ENCODE measurements around the gene CSNK2A3.

Gene CSNK2A3

GRCh38 chr11:11390068-11390771 is 37.2 kb upstream of the CSNK2A3 start:
- DNase-seq (ENCODE audit: low read depth), result no peak
- peaks cover 11% of the 10 kb centered on the region for H3K4me1 ChIP-seq (ENCODE audit: control insufficient read depth, insufficient read depth, low read length)
- no peaks in the 10 kb centered on the region for H3K36me3 ChIP-seq (ENCODE audit: control insufficient read depth, insufficient read depth, low read length, severe bottlenecking)
- no peaks in the 10 kb centered on the region for H3K9me3 ChIP-seq (ENCODE audit: control insufficient read depth, low read length)
- no peaks in the 10 kb centered on the region for H3K27me3 ChIP-seq (replicated peaks; ENCODE audit: control insufficient read depth, insufficient read depth, low read length)
- H3K4me3 ChIP-seq (ENCODE audit: low read length), result no peak overlapping the region
- H3K9ac ChIP-seq (ENCODE audit: low read length), result no peak overlapping the region

- H3K4me1 ChIP-seq (ENCODE audit: control insufficient read depth, insufficient read depth, low read length), result peaks cover 11% of the 10 kb centered on the region
- H3K27me3 ChIP-seq (replicated peaks; ENCODE audit: control insufficient read depth, insufficient read depth, low read length), result no peaks in the 10 kb centered on the region
- no peak overlapping the region for H3K9ac ChIP-seq (ENCODE audit: low read length)
- DNase-seq (ENCODE audit: low read depth), result no peak
- H3K9me3 ChIP-seq (ENCODE audit: control insufficient read depth, low read length), result no peaks in the 10 kb centered on the region
- no peak overlapping the region for H3K4me3 ChIP-seq (ENCODE audit: low read length)
- no peaks in the 10 kb centered on the region for H3K36me3 ChIP-seq (ENCODE audit: control insufficient read depth, insufficient read depth, low read length, severe bottlenecking)
These were observed 36.2 kb upstream of the CSNK2A3 start for GRCh38 chr11:11389238-11389637.

GRCh38 chr11:11387622-11388305 is 34.7 kb upstream of the CSNK2A3 start:
- no peaks in the 10 kb centered on the region for H3K36me3 ChIP-seq (ENCODE audit: control insufficient read depth, insufficient read depth, low read length, severe bottlenecking)
- H3K4me3 ChIP-seq (ENCODE audit: low read length), result no peak overlapping the region
- no peak for DNase-seq (ENCODE audit: low read depth)
- H3K9ac ChIP-seq (ENCODE audit: low read length), result no peak overlapping the region
- H3K9me3 ChIP-seq (ENCODE audit: control insufficient read depth, low read length), result no peaks in the 10 kb centered on the region
- no peaks in the 10 kb centered on the region for H3K27me3 ChIP-seq (replicated peaks; ENCODE audit: control insufficient read depth, insufficient read depth, low read length)
- peaks cover 11% of the 10 kb centered on the region for H3K4me1 ChIP-seq (ENCODE audit: control insufficient read depth, insufficient read depth, low read length)

GRCh38 chr11:11387207-11387606 is 34.2 kb upstream of the CSNK2A3 start:
- no peak overlapping the region for H3K9ac ChIP-seq (ENCODE audit: low read length)
- DNase-seq (ENCODE audit: low read depth), result no peak
- H3K36me3 ChIP-seq (ENCODE audit: control insufficient read depth, insufficient read depth, low read length, severe bottlenecking), result no peaks in the 10 kb centered on the region
- H3K4me1 ChIP-seq (ENCODE audit: control insufficient read depth, insufficient read depth, low read length), result peaks cover 10% of the 10 kb centered on the region
- H3K4me3 ChIP-seq (ENCODE audit: low read length), result no peak overlapping the region
- H3K27me3 ChIP-seq (replicated peaks; ENCODE audit: control insufficient read depth, insufficient read depth, low read length), result no peaks in the 10 kb centered on the region
- no peaks in the 10 kb centered on the region for H3K9me3 ChIP-seq (ENCODE audit: control insufficient read depth, low read length)

- Histone ChIP-seq H3K4me1 (ENCODE audit: control insufficient read depth, insufficient read depth, low read length) (no peaks in the 10 kb centered on the region), H3K9ac (ENCODE audit: low read length) (no peak overlapping the region), H3K9me3 (ENCODE audit: control insufficient read depth, low read length) (no peaks in the 10 kb centered on the region), H3K36me3 (ENCODE audit: control insufficient read depth, insufficient read depth, low read length, severe bottlenecking) (no peaks in the 10 kb centered on the region), H3K4me3 (ENCODE audit: low read length) (no peak overlapping the region), H3K27me3 (replicated peaks; ENCODE audit: control insufficient read depth, insufficient read depth, low read length) (no peaks in the 10 kb centered on the region)
- DNase-seq (ENCODE audit: low read depth), result no peak
These were observed 31.8 kb upstream of the CSNK2A3 start for GRCh38 chr11:11384829-11385228.

GRCh38 chr11:11383995-11384394 is 30.9 kb upstream of the CSNK2A3 start:
- no peak overlapping the region for H3K4me3 ChIP-seq (ENCODE audit: low read length)

GRCh38 chr11:11382858-11383532 is 29.9 kb upstream of the CSNK2A3 start:
- no peaks in the 10 kb centered on the region for H3K36me3 ChIP-seq (ENCODE audit: control insufficient read depth, insufficient read depth, low read length, severe bottlenecking)
- no peaks in the 10 kb centered on the region for H3K4me1 ChIP-seq (ENCODE audit: control insufficient read depth, insufficient read depth, low read length)
- DNase-seq (ENCODE audit: low read depth), result no peak
- H3K9me3 ChIP-seq (ENCODE audit: control insufficient read depth, low read length), result no peaks in the 10 kb centered on the region
- H3K27me3 ChIP-seq (replicated peaks; ENCODE audit: control insufficient read depth, insufficient read depth, low read length), result no peaks in the 10 kb centered on the region
- no peak overlapping the region for H3K9ac ChIP-seq (ENCODE audit: low read length)
- H3K4me3 ChIP-seq (ENCODE audit: low read length), result no peak overlapping the region

More at GRCh38 chr11:11383995-11384394, 30.9 kb upstream of the CSNK2A3 start:
- Histone ChIP-seq H3K4me1 (ENCODE audit: control insufficient read depth, insufficient read depth, low read length) (no peaks in the 10 kb centered on the region), H3K36me3 (ENCODE audit: control insufficient read depth, insufficient read depth, low read length, severe bottlenecking) (no peaks in the 10 kb centered on the region), H3K9ac (ENCODE audit: low read length) (no peak overlapping the region), H3K27me3 (replicated peaks; ENCODE audit: control insufficient read depth, insufficient read depth, low read length) (no peaks in the 10 kb centered on the region), H3K9me3 (ENCODE audit: control insufficient read depth, low read length) (no peaks in the 10 kb centered on the region)
- no peak for DNase-seq (ENCODE audit: low read depth)

- Histone ChIP-seq H3K9ac (ENCODE audit: low read length) (no peak overlapping the region), H3K9me3 (ENCODE audit: control insufficient read depth, low read length) (no peaks in the 10 kb centered on the region), H3K4me3 (ENCODE audit: low read length) (no peak overlapping the region), H3K36me3 (ENCODE audit: control insufficient read depth, insufficient read depth, low read length, severe bottlenecking) (no peaks in the 10 kb centered on the region), H3K27me3 (replicated peaks; ENCODE audit: control insufficient read depth, insufficient read depth, low read length) (no peaks in the 10 kb centered on the region), H3K4me1 (ENCODE audit: control insufficient read depth, insufficient read depth, low read length) (no peaks in the 10 kb centered on the region)
- no peak for DNase-seq (ENCODE audit: low read depth)
These were observed 28.5 kb upstream of the CSNK2A3 start for GRCh38 chr11:11381471-11382105.

GRCh38 chr11:11380883-11381282 is 27.8 kb upstream of the CSNK2A3 start:
- H3K27me3 ChIP-seq (replicated peaks; ENCODE audit: control insufficient read depth, insufficient read depth, low read length), result no peaks in the 10 kb centered on the region
- no peaks in the 10 kb centered on the region for H3K4me1 ChIP-seq (ENCODE audit: control insufficient read depth, insufficient read depth, low read length)
- H3K9me3 ChIP-seq (ENCODE audit: control insufficient read depth, low read length), result no peaks in the 10 kb centered on the region
- no peak for DNase-seq (ENCODE audit: low read depth)
- no peaks in the 10 kb centered on the region for H3K36me3 ChIP-seq (ENCODE audit: control insufficient read depth, insufficient read depth, low read length, severe bottlenecking)
- no peak overlapping the region for H3K4me3 ChIP-seq (ENCODE audit: low read length)
- H3K9ac ChIP-seq (ENCODE audit: low read length), result no peak overlapping the region

- Histone ChIP-seq H3K9ac (ENCODE audit: low read length) (no peak overlapping the region), H3K4me3 (ENCODE audit: low read length) (no peak overlapping the region), H3K36me3 (ENCODE audit: control insufficient read depth, insufficient read depth, low read length, severe bottlenecking) (no peaks in the 10 kb centered on the region), H3K27me3 (replicated peaks; ENCODE audit: control insufficient read depth, insufficient read depth, low read length) (peaks cover 2% of the 10 kb centered on the region), H3K9me3 (ENCODE audit: control insufficient read depth, low read length) (no peaks in the 10 kb centered on the region), H3K4me1 (ENCODE audit: control insufficient read depth, insufficient read depth, low read length) (no peaks in the 10 kb centered on the region)
- no peak for DNase-seq (ENCODE audit: low read depth)
These were observed 27.3 kb upstream of the CSNK2A3 start for GRCh38 chr11:11380340-11380739.

GRCh38 chr11:11379661-11380060 is 26.6 kb upstream of the CSNK2A3 start:
- H3K4me1 ChIP-seq (ENCODE audit: control insufficient read depth, insufficient read depth, low read length), result no peaks in the 10 kb centered on the region
- H3K4me3 ChIP-seq (ENCODE audit: low read length), result no peak overlapping the region
- no peak overlapping the region for H3K9ac ChIP-seq (ENCODE audit: low read length)
- H3K27me3 ChIP-seq (replicated peaks; ENCODE audit: control insufficient read depth, insufficient read depth, low read length), result peaks cover 6% of the 10 kb centered on the region
- H3K36me3 ChIP-seq (ENCODE audit: control insufficient read depth, insufficient read depth, low read length, severe bottlenecking), result no peaks in the 10 kb centered on the region
- DNase-seq (ENCODE audit: low read depth), result no peak
- H3K9me3 ChIP-seq (ENCODE audit: control insufficient read depth, low read length), result no peaks in the 10 kb centered on the region

All from adipocyte (in vitro differentiated cells).